Mammary epithelial cell (primary cell): Measurements from ENCODE around the gene MYO1F.

Experiments used
- EZH2 ChIP-seq: IDR thresholded peaks from 2 replicates; pipeline ENCODE4 v1.6.1; 2012; ENCODE audit warnings: low read length, inconsistent platforms, borderline replicate concordance
- TF ChIP-seq, protein P1 (sequence below), 2 donors: IDR thresholded peaks in 1 of 2; conservative IDR thresholded peaks in 1 of 2; 2 replicates each; pipeline ENCODE4 v1.5.1; 2011 to 2012; ENCODE audit warnings: inconsistent platforms in 2 of 2, low read length in 2 of 2, mild to moderate bottlenecking in 2 of 2, control low read depth in 1 of 2, low read depth in 1 of 2; ENCODE audit not compliant: insufficient read depth in 1 of 2; ENCODE audit errors: extremely low read depth in 1 of 2

GRCh38 chr19:8506402-8506957 lies 70.8 kb downstream of the MYO1F start:
- TF ChIP-seq, protein P1, sequence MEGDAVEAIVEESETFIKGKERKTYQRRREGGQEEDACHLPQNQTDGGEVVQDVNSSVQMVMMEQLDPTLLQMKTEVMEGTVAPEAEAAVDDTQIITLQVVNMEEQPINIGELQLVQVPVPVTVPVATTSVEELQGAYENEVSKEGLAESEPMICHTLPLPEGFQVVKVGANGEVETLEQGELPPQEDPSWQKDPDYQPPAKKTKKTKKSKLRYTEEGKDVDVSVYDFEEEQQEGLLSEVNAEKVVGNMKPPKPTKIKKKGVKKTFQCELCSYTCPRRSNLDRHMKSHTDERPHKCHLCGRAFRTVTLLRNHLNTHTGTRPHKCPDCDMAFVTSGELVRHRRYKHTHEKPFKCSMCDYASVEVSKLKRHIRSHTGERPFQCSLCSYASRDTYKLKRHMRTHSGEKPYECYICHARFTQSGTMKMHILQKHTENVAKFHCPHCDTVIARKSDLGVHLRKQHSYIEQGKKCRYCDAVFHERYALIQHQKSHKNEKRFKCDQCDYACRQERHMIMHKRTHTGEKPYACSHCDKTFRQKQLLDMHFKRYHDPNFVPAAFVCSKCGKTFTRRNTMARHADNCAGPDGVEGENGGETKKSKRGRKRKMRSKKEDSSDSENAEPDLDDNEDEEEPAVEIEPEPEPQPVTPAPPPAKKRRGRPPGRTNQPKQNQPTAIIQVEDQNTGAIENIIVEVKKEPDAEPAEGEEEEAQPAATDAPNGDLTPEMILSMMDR (conservative IDR thresholded peaks at IDR 0.05 in 1 of 2, IDR thresholded peaks at IDR 0.05 in 1 of 2; ENCODE audit: extremely low read depth in 1 of 2, insufficient read depth in 1 of 2, low read depth in 1 of 2, low read length in 2 of 2), result no peak
- TF ChIP-seq EZH2, result no peak
